Measurements from ENCODE around the gene RHOB. TPM values are rescaled to one million over a fixed set of nuclear protein-coding genes. Genes with fewer than 3 reads are reported as not detected.

RHOB gene
- total RNA-seq, 1 donor from 2014 or later, result 217 TPM

GRCh38 chr2:20438334-20439192 is 8.3 kb upstream of the RHOB start:
- peak; percentile 43 for DNase-seq

GRCh38 chr2:20439193-20439475 is 7.7 kb upstream of the RHOB start:
- no peak for DNase-seq

GRCh38 chr2:20439503-20439902 is 7.4 kb upstream of the RHOB start:
- no peak for DNase-seq

- no peak for DNase-seq
These were observed 6.8 kb upstream of the RHOB start for GRCh38 chr2:20440001-20440560.

- DNase-seq, result peak; percentile 88
These were observed 3.5 kb upstream of the RHOB start for GRCh38 chr2:20443276-20443920.

GRCh38 chr2:20444101-20444992 is 2.5 kb upstream of the RHOB start:
- DNase-seq, result peak; percentile 47

GRCh38 chr2:20444993-20445910 is 1.6 kb upstream of the RHOB start:
- DNase-seq, result no peak

DNA sequence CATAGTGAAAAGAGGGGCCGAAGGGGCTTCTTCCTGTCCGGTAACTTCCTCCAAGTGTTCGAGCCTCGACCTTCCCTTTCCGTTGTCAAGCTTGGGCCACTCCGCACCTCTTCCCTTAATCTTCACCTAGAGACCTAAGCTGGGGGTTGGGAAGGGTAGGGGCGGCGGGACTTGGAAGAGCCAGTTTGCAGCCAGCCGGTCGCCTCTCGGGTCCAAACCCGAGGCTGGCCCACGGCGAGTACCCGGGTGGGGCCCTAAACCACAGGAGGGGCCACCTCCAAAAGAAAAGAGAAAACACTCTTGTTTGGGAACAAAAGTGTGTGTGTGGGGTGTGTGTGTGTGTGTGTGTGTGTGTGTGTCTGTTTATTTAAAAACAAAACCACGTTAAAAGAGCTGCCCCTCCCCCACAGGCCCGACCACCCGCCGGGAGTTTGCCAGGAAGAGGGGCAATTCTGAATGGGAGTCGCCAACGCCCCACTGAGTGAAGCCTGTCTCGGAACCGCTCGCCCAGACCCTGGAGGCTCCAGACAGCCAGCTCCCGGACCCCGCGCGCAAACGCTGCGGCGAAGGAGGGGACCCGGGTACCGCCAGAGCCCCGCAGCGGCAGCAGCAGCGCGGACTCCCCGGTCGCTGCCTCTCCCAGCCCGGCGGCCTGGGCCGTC is 488 bp upstream of the RHOB start:
- no peak for DNase-seq

- peak; percentile 69 for DNase-seq
These were observed 767 bp downstream of the RHOB start for GRCh38 chr2:20447437-20448245.

DNA sequence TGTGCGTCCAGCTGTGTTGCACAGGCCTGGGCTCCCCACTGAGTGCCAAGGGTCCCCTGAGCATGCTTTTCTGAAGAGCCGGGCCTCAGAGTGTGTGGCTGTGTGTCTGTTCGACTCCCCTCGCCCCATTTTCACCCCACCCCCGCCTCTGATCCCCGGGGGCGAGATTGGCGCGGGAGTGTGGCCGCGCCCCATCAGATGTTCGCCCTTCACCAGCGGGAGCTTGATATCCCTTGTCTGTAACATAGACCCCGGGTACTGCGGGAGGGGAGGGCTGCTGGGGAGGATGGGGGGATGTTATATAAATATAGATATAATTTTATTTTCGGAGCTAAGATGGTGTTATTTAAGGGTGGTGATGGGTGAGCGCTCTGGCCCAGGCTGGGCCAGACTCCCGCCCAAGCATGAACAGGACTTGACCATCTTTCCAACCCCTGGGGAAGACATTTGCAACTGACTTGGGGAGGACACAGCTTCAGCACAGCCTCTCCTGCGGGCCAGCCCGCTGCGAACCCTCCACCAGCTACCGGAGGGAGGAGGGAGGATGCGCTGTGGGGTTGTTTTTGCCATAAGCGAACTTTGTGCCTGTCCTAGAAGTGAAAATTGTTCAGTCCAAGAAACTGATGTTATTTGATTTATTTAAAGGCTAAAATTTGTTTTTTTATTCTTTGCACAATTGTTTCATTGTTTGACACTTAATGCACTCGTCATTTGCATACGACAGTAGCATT is 1.5 kb downstream of the RHOB start:
- DNase-seq, result peak; percentile 34

GRCh38 chr2:20448977-20449306 is 2.1 kb downstream of the RHOB start:
- no peak for DNase-seq

DNA sequence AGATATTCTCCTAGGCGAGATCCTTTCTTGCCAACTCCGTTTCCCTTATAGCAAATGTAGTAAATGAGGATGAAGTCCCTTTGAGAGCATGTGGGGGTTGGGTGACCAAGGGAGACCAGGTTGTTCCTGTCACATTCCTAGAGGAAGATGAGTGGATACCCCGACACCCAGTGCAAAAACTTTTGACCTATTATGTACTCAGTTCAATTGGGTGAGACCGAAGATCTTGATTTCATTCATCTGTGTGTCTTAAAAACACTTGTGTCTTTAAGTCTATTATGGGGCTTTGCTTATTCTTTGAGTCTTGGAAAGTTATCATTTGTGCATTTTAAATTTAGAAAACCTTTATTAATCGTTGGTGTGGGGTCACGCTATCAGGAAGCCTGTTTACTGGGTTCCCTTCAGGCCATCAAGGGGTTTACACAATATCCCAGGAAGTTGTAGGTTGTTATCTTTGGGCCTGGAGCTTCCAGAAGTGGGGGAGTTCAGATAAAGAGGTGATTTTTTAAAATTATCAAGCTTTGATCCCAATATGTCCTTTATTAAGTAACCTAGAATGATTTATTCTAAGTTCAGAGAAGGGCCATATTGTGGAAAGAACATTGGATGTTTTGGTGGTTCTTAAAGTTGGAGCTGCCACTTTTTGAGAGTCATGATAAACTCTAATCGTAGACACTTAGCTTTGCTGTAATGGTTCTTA is 2.8 kb downstream of the RHOB start:
- DNase-seq, result peak; percentile 25

- DNase-seq, result peak; percentile 95
These were observed 3.5 kb downstream of the RHOB start for GRCh38 chr2:20450201-20450999.

- no peak for DNase-seq
These were observed 4.1 kb downstream of the RHOB start for GRCh38 chr2:20451000-20451290.

DNA sequence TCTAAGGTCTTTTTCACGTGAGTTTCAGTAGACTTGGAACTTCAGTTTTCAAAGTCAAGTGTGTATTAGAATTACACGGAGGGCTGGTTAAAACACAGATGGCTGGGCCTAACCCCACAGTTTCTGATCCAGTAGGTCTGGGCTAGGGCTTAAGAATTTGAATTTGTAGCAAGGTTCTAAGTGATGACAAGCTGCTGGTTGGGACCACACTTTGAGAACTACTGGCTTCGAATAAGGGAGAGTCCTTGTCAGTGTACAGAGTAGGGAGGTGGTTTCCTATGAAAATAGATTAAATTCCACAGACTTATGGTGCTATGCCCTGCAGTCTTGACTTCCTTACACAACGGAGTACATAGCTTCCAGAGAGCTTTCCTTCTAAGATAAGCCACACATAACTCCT is 4.5 kb downstream of the RHOB start:
- DNase-seq, result peak; percentile 68

- no peak for DNase-seq
These were observed 5.1 kb downstream of the RHOB start for GRCh38 chr2:20451761-20452499.

DNA sequence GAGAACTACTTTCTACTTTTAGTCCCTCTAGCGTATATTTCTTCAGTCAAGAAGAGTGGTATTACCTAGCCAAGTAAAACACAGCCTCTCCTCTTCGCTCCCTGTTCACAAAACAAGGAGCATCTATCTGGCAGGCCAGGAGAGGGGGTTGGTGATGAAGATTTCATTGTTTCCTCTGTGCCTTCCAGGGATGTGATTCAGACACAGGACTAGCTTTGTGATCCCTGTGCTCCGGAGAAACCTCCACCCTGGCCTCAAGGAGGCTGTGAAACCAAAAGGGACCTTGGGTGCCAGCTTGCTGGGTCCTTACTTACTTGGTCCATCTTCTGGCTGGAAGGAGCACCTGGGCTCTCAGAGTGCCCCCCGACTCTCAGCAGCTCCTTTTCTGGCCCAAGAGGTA is 5.7 kb downstream of the RHOB start:
- peak; percentile 43 for DNase-seq

Measured in tongue (tissue), 2 donors.